ENCODE data around the gene DOC2A.

DOC2A gene

DNA sequence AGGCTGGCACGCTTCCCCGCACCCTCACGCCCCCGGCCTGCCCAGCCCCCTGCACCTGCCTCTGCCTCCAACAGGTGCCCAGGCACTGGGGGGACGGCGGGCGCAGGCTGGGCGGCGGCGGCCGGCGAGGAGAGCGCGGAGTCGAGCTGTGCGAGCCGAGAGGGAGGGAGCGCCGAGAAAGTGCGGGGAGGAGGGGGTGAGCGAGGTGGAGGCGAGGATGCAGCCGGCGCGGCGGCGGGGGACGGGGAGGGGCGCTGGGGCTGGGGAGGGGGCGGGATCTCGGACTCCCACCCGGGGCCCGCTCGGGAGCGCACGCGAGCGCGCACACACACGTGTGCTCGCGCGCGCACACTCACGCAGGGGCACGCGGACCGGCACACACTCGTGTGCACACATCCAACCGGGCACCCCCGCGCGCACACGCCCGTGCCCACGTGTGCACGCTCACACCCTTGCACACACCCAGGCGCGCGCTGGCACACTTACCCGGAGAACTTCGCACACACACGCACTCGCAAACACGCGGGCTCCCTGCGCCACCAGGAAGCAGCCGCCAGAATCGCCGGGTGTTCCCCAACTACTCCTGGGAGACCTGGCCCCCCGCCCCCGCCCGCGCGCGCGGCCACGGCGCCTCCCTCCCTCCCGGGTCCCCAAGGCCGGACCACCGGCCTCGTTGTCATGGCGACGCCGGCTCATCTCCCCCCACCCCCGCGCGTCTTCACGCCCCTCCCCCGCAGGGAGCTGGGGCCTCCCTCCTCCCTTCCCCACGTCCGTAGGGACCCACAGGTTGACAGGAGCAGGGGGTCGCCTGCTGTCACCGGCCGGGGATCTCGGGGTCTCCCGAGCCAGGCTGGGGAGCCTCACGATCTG lies at the start of gene DOC2A:
DOC2A (minus strand) TSS at position 184 of the 870 bp plus-strand sequence. CDS start 805 bp downstream, outside the sequence.
- Histone ChIP-seq H3K27me3 (ENCODE audit: control insufficient read depth in 1 of 2, insufficient read depth in 2 of 2, low read length in 2 of 2) (peaks cover 18 to 38% of the 10 kb centered on the region in 2 donors), H3K9ac (ENCODE audit: low read length) (no peak within 1 kb of the TSS), H3K36me3 (ENCODE audit: insufficient read depth, low read length) (no peaks in the 10 kb centered on the region), H3K9me3 (ENCODE audit: low read length) (no peaks in the 10 kb centered on the region), H3K4me3 (ENCODE audit: low read depth in 1 of 2, low read length in 2 of 2) (peak within 1 kb of the TSS in 1 of 2 donors; percentile 20), H3K27ac (ENCODE audit: low read depth, low read length) (no peak within 1 kb of the TSS), H3K4me1 (ENCODE audit: insufficient read depth, low read length) (peaks cover 5% of the 10 kb centered on the region)

- no peak overlapping the region for H3K4me3 ChIP-seq (ENCODE audit: low read depth in 1 of 2, low read length in 2 of 2)
- H3K27ac ChIP-seq (ENCODE audit: low read depth, low read length) = no peak overlapping the region
- H3K36me3 ChIP-seq (ENCODE audit: insufficient read depth, low read length) = no peaks in the 10 kb centered on the region
- no peaks in the 10 kb centered on the region for H3K9me3 ChIP-seq (ENCODE audit: low read length)
- peaks cover 9% of the 10 kb centered on the region for H3K4me1 ChIP-seq (ENCODE audit: insufficient read depth, low read length)
- H3K9ac ChIP-seq (ENCODE audit: low read length) = no peak overlapping the region
- H3K27me3 ChIP-seq (ENCODE audit: control insufficient read depth in 1 of 2, insufficient read depth in 2 of 2, low read length in 2 of 2) = no peaks in the 10 kb centered on the region
Observed at GRCh38 chr16:30060346-30060745, 49.5 kb upstream of the DOC2A start.

DNA sequence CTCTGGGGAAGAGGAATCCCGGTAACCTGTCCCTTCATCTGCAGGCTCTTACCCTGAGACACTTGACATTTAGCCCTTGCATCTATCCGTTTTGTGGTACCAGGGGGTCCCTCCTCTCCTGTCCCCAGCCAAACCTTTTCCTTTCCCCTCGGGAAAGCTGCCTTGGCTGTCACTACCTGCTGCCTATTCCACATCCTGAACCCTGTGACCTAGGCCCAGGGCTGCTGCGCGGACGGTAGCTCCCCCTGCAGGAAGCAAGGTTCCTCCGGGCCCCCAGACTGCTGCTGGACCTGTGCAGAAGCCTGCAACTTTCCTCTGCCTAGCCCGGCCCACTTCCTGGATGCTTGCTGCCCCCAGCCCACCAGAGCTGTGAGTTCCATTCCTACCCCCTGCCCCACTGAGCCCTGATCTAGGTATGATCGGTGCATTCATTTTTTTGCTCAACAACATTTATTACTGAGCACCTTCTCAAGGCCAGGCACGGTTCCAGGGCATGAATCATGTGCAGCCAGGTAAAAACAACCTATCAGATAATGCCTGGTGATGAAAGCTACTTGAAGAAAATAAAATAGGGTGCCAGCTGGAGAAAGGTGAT lies 44.2 kb upstream of the DOC2A start:
- H3K36me3 ChIP-seq (ENCODE audit: insufficient read depth, low read length) = no peaks in the 10 kb centered on the region
- H3K4me1 ChIP-seq (ENCODE audit: insufficient read depth, low read length) = peaks cover 7% of the 10 kb centered on the region
- no peaks in the 10 kb centered on the region for H3K27me3 ChIP-seq (ENCODE audit: control insufficient read depth in 1 of 2, insufficient read depth in 2 of 2, low read length in 2 of 2)
- no peak overlapping the region for H3K9ac ChIP-seq (ENCODE audit: low read length)
- H3K9me3 ChIP-seq (ENCODE audit: low read length) = no peaks in the 10 kb centered on the region
- H3K4me3 ChIP-seq (ENCODE audit: low read depth in 1 of 2, low read length in 2 of 2) = no peak overlapping the region
- H3K27ac ChIP-seq (ENCODE audit: low read depth, low read length) = no peak overlapping the region

- Histone ChIP-seq H3K9me3 (ENCODE audit: low read length) (no peaks in the 10 kb centered on the region), H3K4me3 (ENCODE audit: low read depth in 1 of 2, low read length in 2 of 2) (no peak overlapping the region), H3K27me3 (ENCODE audit: control insufficient read depth in 1 of 2, insufficient read depth in 2 of 2, low read length in 2 of 2) (no peaks in the 10 kb centered on the region), H3K36me3 (ENCODE audit: insufficient read depth, low read length) (no peaks in the 10 kb centered on the region), H3K27ac (ENCODE audit: low read depth, low read length) (no peak overlapping the region), H3K9ac (ENCODE audit: low read length) (no peak overlapping the region), H3K4me1 (ENCODE audit: insufficient read depth, low read length) (peaks cover 7% of the 10 kb centered on the region)
Observed at GRCh38 chr16:30054451-30054850, 43.6 kb upstream of the DOC2A start.

- H3K36me3 ChIP-seq (ENCODE audit: insufficient read depth, low read length) = no peaks in the 10 kb centered on the region
- H3K9ac ChIP-seq (ENCODE audit: low read length) = peak overlapping the region; percentile 28
- H3K4me1 ChIP-seq (ENCODE audit: insufficient read depth, low read length) = peaks cover 7% of the 10 kb centered on the region
- H3K27ac ChIP-seq (ENCODE audit: low read depth, low read length) = peak overlapping the region; percentile 27
- peak overlapping the region; percentile 75 to 79 for H3K4me3 ChIP-seq (ENCODE audit: low read depth in 1 of 2, low read length in 2 of 2)
- H3K9me3 ChIP-seq (ENCODE audit: low read length) = no peaks in the 10 kb centered on the region
- no peaks in the 10 kb centered on the region for H3K27me3 ChIP-seq (ENCODE audit: control insufficient read depth in 1 of 2, insufficient read depth in 2 of 2, low read length in 2 of 2)
Observed at GRCh38 chr16:30053376-30054015, 42.7 kb upstream of the DOC2A start.

- peak overlapping the region; percentile 28 for H3K9ac ChIP-seq (ENCODE audit: low read length)
- no peaks in the 10 kb centered on the region for H3K9me3 ChIP-seq (ENCODE audit: low read length)
- H3K27ac ChIP-seq (ENCODE audit: low read depth, low read length) = peak overlapping the region; percentile 27
- H3K4me1 ChIP-seq (ENCODE audit: insufficient read depth, low read length) = peaks cover 7% of the 10 kb centered on the region
- H3K36me3 ChIP-seq (ENCODE audit: insufficient read depth, low read length) = no peaks in the 10 kb centered on the region
- H3K4me3 ChIP-seq (ENCODE audit: low read depth in 1 of 2, low read length in 2 of 2) = peak overlapping the region; percentile 75 to 79
- no peaks in the 10 kb centered on the region for H3K27me3 ChIP-seq (ENCODE audit: control insufficient read depth in 1 of 2, insufficient read depth in 2 of 2, low read length in 2 of 2)
Observed at GRCh38 chr16:30052671-30053372, 42.0 kb upstream of the DOC2A start.

GRCh38 chr16:30051518-30051917 lies 40.7 kb upstream of the DOC2A start:
- H3K27me3 ChIP-seq (ENCODE audit: control insufficient read depth in 1 of 2, insufficient read depth in 2 of 2, low read length in 2 of 2) = no peaks in the 10 kb centered on the region
- no peak overlapping the region for H3K9ac ChIP-seq (ENCODE audit: low read length)
- no peaks in the 10 kb centered on the region for H3K36me3 ChIP-seq (ENCODE audit: insufficient read depth, low read length)
- H3K27ac ChIP-seq (ENCODE audit: low read depth, low read length) = no peak overlapping the region
- no peak overlapping the region for H3K4me3 ChIP-seq (ENCODE audit: low read depth in 1 of 2, low read length in 2 of 2)
- no peaks in the 10 kb centered on the region for H3K9me3 ChIP-seq (ENCODE audit: low read length)
- H3K4me1 ChIP-seq (ENCODE audit: insufficient read depth, low read length) = peaks cover 7% of the 10 kb centered on the region

DNA sequence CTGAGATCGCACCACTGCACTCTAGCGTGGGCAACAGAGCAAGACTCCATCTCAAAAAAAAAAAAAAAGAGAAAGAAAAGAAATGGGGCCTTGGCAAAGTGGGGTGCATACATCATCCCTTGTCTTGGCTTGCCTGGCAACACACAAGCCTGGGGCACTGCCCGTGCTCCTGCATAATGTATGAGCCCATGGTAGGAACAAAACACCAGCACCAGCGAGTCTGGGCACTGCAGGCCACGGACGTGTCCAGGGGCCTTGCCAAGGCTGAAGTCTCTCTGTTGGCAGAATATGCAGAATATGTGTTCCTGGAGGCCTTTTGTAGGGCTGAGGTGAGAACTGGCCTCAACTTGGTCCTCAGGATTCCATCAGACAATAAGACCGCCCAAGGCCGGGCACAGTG lies 39.0 kb upstream of the DOC2A start:
- H3K36me3 ChIP-seq (ENCODE audit: insufficient read depth, low read length) = no peaks in the 10 kb centered on the region
- H3K4me3 ChIP-seq (ENCODE audit: low read depth in 1 of 2, low read length in 2 of 2) = no peak overlapping the region
- no peaks in the 10 kb centered on the region for H3K27me3 ChIP-seq (ENCODE audit: control insufficient read depth in 1 of 2, insufficient read depth in 2 of 2, low read length in 2 of 2)
- H3K27ac ChIP-seq (ENCODE audit: low read depth, low read length) = no peak overlapping the region
- peaks cover 7% of the 10 kb centered on the region for H3K4me1 ChIP-seq (ENCODE audit: insufficient read depth, low read length)
- no peaks in the 10 kb centered on the region for H3K9me3 ChIP-seq (ENCODE audit: low read length)
- no peak overlapping the region for H3K9ac ChIP-seq (ENCODE audit: low read length)

GRCh38 chr16:30046588-30046987 lies 35.8 kb upstream of the DOC2A start:
- Histone ChIP-seq H3K9ac (ENCODE audit: low read length) (no peak overlapping the region), H3K9me3 (ENCODE audit: low read length) (no peaks in the 10 kb centered on the region), H3K27ac (ENCODE audit: low read depth, low read length) (no peak overlapping the region), H3K4me3 (ENCODE audit: low read depth in 1 of 2, low read length in 2 of 2) (no peak overlapping the region), H3K4me1 (ENCODE audit: insufficient read depth, low read length) (no peaks in the 10 kb centered on the region), H3K27me3 (ENCODE audit: control insufficient read depth in 1 of 2, insufficient read depth in 2 of 2, low read length in 2 of 2) (no peaks in the 10 kb centered on the region), H3K36me3 (ENCODE audit: insufficient read depth, low read length) (no peaks in the 10 kb centered on the region)

GRCh38 chr16:30046178-30046577 lies 35.4 kb upstream of the DOC2A start:
- no peak overlapping the region for H3K27ac ChIP-seq (ENCODE audit: low read depth, low read length)
- H3K27me3 ChIP-seq (ENCODE audit: control insufficient read depth in 1 of 2, insufficient read depth in 2 of 2, low read length in 2 of 2) = no peaks in the 10 kb centered on the region
- H3K9ac ChIP-seq (ENCODE audit: low read length) = no peak overlapping the region
- no peaks in the 10 kb centered on the region for H3K4me1 ChIP-seq (ENCODE audit: insufficient read depth, low read length)
- H3K4me3 ChIP-seq (ENCODE audit: low read depth in 1 of 2, low read length in 2 of 2) = no peak overlapping the region
- no peaks in the 10 kb centered on the region for H3K9me3 ChIP-seq (ENCODE audit: low read length)
- no peaks in the 10 kb centered on the region for H3K36me3 ChIP-seq (ENCODE audit: insufficient read depth, low read length)

DNA sequence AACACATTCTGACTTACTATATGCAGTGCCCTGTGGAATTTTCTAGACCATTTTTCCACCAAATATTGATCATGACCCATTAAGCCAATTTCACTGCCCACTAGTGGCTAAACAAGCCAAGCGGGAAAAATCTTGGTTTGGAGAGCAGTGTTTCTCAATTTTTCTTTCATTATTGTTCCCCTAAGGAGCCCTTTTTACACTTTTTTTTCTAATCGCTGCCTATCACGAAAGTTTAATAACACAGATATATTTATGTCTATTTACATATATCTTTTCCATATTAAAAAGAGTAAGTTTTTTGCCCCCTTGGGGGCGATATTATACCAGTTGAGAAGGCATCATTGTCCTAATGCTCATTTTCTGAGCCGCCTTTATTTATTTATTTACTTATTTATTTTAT lies 31.0 kb upstream of the DOC2A start:
- no peak overlapping the region for H3K27ac ChIP-seq (ENCODE audit: low read depth, low read length)
- no peaks in the 10 kb centered on the region for H3K36me3 ChIP-seq (ENCODE audit: insufficient read depth, low read length)
- no peak overlapping the region for H3K9ac ChIP-seq (ENCODE audit: low read length)
- no peaks in the 10 kb centered on the region for H3K27me3 ChIP-seq (ENCODE audit: control insufficient read depth in 1 of 2, insufficient read depth in 2 of 2, low read length in 2 of 2)
- H3K4me3 ChIP-seq (ENCODE audit: low read depth in 1 of 2, low read length in 2 of 2) = no peak overlapping the region
- no peaks in the 10 kb centered on the region for H3K4me1 ChIP-seq (ENCODE audit: insufficient read depth, low read length)
- no peaks in the 10 kb centered on the region for H3K9me3 ChIP-seq (ENCODE audit: low read length)
